Measurements from ENCODE around the gene GAREM1.

GAREM1 gene

DNA sequence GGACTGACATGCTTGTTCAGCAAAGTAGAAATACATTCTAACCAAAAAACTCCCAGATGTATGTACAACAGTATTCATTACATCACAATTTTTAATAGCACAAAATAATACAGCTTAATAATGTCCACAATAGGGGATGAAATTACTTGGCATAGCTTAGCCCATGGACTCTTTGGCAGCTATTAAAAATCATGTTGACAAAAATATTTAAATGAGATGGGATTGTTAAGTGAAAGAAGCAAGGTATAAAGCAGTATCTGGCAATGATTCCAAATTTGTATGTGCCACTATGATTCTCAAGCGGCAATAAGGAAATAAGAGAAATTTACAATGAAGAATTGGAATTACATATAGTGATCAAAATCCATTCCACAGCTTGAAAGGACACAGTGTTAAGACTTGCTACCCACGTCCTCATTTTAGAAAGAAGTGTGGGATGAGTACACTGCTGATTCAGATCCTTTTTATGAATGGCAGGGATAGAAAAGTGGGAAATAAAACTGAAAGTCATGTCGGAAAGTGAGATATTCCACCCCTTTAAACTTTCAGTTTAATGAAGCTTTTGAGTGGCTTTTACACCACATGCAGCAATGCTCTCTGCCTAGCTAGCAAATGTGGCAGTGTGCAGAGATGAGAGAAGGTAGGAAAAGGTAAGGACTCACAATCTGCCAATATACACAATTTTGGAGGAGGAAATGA lies 2.4 kb downstream of the GAREM1 start:
- peaks cover 46% of the 10 kb centered on the region for H3K4me1 Mint-ChIP-seq
- no peak for DNase-seq
- TF ChIP-seq, protein P1, sequence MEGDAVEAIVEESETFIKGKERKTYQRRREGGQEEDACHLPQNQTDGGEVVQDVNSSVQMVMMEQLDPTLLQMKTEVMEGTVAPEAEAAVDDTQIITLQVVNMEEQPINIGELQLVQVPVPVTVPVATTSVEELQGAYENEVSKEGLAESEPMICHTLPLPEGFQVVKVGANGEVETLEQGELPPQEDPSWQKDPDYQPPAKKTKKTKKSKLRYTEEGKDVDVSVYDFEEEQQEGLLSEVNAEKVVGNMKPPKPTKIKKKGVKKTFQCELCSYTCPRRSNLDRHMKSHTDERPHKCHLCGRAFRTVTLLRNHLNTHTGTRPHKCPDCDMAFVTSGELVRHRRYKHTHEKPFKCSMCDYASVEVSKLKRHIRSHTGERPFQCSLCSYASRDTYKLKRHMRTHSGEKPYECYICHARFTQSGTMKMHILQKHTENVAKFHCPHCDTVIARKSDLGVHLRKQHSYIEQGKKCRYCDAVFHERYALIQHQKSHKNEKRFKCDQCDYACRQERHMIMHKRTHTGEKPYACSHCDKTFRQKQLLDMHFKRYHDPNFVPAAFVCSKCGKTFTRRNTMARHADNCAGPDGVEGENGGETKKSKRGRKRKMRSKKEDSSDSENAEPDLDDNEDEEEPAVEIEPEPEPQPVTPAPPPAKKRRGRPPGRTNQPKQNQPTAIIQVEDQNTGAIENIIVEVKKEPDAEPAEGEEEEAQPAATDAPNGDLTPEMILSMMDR (IDR thresholded peaks at IDR 0.05): no peak
- no peaks in the 10 kb centered on the region for H3K9me3 Mint-ChIP-seq
- peaks cover 7% of the 10 kb centered on the region for H3K36me3 Mint-ChIP-seq (ENCODE audit: low read depth)
- H3K4me3 Mint-ChIP-seq: peak overlapping the region; percentile 94
- H3K27ac Mint-ChIP-seq: no peak overlapping the region
- H3K27me3 Mint-ChIP-seq (ENCODE audit: low read depth, poor library complexity): peaks cover 12% of the 10 kb centered on the region

DNA sequence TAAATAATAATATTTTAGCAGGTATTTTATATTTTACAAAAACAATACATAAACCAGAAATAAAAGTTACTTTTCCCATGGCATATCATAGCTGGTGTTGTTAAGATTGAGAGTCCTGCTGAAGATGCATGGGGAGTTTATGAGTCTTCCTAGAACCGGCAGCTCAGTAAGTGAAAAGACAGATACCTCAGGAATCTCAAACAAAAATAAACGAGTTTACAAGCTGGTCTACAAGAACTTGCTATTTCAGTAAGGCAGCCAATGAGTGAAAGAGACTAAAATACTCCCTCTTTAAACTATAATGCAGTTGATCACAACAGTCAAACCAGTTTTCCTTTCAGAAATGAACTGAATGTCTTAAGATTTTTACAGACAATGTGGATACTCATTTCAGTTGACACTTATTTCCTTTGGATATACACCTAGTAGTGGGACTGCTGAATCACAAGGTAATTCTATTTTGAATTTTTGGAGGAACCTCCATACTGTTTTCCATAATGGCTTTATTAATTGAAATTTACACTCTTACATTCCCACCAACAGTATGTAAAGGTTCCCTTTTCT lies 8.9 kb downstream of the GAREM1 start:
- TF ChIP-seq, protein P1 (IDR thresholded peaks at IDR 0.05): no peak

DNA sequence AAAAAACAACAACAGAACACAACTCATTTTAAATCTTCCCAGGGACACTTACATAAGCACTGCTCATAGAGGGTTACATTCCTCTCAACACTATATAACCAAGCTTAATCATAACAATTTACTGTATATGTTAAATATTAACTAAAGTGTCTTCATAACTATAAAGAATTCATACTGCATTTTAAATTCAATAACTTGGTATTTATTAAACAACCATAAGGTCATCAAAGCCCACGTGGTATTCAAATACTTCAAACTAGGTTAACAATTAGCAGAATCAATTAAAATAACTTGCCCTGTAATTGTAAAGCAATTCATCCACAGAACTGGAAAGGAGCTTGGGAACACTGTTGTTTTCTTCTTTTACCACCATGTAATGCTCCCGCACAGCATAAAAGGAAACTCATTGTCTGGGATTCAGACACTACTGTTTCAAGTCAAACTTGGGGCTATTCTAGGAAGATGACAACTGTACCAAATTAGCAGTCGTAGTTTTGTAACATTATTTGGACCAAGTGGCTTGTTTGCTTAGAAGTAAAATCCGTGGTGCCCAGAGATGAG lies 10.4 kb downstream of the GAREM1 start:
- H3K27ac Mint-ChIP-seq: no peak overlapping the region
- DNase-seq: no peak
- H3K36me3 Mint-ChIP-seq (ENCODE audit: low read depth): peaks cover 14% of the 10 kb centered on the region
- peaks cover 2% of the 10 kb centered on the region for H3K27me3 Mint-ChIP-seq (ENCODE audit: low read depth, poor library complexity)
- H3K4me3 Mint-ChIP-seq: no peak overlapping the region
- TF ChIP-seq, protein P1 (IDR thresholded peaks at IDR 0.05): no peak
- H3K4me1 Mint-ChIP-seq: peaks cover 21% of the 10 kb centered on the region
- H3K9me3 Mint-ChIP-seq: no peaks in the 10 kb centered on the region

More for the DNA sequence above, 8.9 kb downstream of the GAREM1 start:
- H3K27ac Mint-ChIP-seq: no peak overlapping the region
- H3K4me3 Mint-ChIP-seq: no peak overlapping the region
- peaks cover 21% of the 10 kb centered on the region for H3K4me1 Mint-ChIP-seq
- peaks cover 2% of the 10 kb centered on the region for H3K27me3 Mint-ChIP-seq (ENCODE audit: low read depth, poor library complexity)
- no peaks in the 10 kb centered on the region for H3K9me3 Mint-ChIP-seq
- DNase-seq: no peak
- peaks cover 14% of the 10 kb centered on the region for H3K36me3 Mint-ChIP-seq (ENCODE audit: low read depth)

DNA sequence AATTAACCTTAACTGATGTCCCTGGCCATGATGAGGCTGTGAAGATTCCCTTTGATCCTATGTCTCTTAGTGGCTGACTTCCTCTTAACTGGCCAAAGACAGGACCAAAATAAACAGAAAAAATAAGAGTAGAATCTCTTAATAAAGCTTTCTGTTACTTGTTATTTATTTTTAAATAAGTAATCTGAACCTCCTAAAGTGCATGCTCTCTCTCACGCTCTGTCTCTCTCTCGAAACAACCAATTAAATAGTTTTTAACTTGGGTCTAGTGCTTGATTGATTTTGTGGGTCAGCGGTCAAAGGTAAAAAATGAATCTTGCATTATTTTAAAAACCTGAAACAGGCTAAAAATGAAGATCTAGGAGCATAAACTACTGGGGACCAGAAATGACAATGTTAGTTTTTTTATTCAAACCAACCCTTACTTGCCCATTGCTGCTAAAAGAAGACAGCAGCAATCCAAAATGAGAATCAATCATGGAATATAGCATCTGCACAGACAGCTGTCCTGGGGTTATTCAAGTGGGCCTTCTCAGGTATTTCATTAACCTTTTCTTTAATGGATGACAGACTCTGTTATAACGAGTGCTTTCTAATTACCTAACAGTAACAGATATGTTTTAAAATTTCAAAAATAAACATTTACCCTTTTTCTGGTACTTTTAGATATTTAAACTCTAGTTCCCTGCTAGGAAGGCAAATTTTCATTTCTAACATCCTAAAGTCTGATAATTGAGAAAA lies 11.2 kb downstream of the GAREM1 start:
- no peak overlapping the region for H3K27ac Mint-ChIP-seq
- H3K4me3 Mint-ChIP-seq: no peak overlapping the region
- no peak for DNase-seq
- H3K27me3 Mint-ChIP-seq (ENCODE audit: low read depth, poor library complexity): peaks cover 2% of the 10 kb centered on the region
- H3K4me1 Mint-ChIP-seq: peaks cover 22% of the 10 kb centered on the region
- H3K9me3 Mint-ChIP-seq: no peaks in the 10 kb centered on the region
- TF ChIP-seq, protein P1 (IDR thresholded peaks at IDR 0.05): no peak
- peaks cover 10% of the 10 kb centered on the region for H3K36me3 Mint-ChIP-seq (ENCODE audit: low read depth)

DNA sequence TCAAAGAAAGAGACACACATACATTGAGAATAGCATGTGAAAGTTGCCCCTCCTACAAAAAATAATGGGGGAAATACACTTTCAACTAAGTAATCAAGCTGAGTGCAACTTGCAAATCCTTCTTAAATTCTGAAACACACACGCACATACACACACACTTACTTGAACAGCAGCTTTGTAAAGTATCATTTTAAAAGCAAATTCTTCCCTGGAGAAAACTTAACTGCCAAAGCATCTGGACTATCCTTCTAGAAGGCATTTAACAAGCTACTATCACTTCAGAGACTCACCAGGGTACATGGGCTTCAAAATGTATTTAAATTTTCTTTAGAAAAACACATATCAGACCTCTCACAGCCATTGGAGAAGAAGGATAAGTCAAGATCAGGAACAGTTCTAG lies 15.3 kb downstream of the GAREM1 start:
- H3K4me3 Mint-ChIP-seq: no peak overlapping the region
- DNase-seq: no peak
- no peak overlapping the region for H3K27ac Mint-ChIP-seq
- peaks cover 19% of the 10 kb centered on the region for H3K4me1 Mint-ChIP-seq
- H3K27me3 Mint-ChIP-seq (ENCODE audit: low read depth, poor library complexity): no peaks in the 10 kb centered on the region
- H3K36me3 Mint-ChIP-seq (ENCODE audit: low read depth): no peaks in the 10 kb centered on the region
- TF ChIP-seq, protein P1 (IDR thresholded peaks at IDR 0.05): no peak
- no peaks in the 10 kb centered on the region for H3K9me3 Mint-ChIP-seq

All from nephron progenitor cell (in vitro differentiated cells).